A673 (cell line): Measurements from ENCODE around the gene SPATA32. TPM values are rescaled to one million over a fixed set of nuclear protein-coding genes. Genes with fewer than 3 reads are reported as not detected.

Source experiments
- BruUV-seq: library from RNA; stranded (reverse); fragments of 400-500 nt; replicated peaks from 2 replicates; lab custom pipeline; 2021; lab: Mats Ljungman, UMichigan
- CTCF ChIA-PET: fragments of 300-600 bp; sonication (Branson Sonifier 250); formaldehyde crosslinking; loops from one replicate; lab custom pipeline; 2022; ENCODE audit warnings: antibody characterized with exemption; lab: Charles Lee
- POLR2A ChIA-PET: fragments of 300-600 bp; sonication (Branson Sonifier 250); formaldehyde crosslinking; loops from one replicate; lab custom pipeline; 2022; ENCODE audit warnings: antibody characterized with exemption; ENCODE audit not compliant: low non-redundant PET; lab: Charles Lee
- DNase-seq: peaks from one replicate; pipeline ENCODE4 v3.0.0-alpha.2; 2015; ENCODE audit warnings: low spot score
- H3K27ac ChIP-seq: fragments of 200-600 bp; sonication (generic); 2 replicates; pipeline ENCODE4 v1.5.1; 2016; ENCODE audit warnings: mixed run types, low read depth, mild to moderate bottlenecking, mixed read lengths, antibody characterized with exemption, low read length; ENCODE audit not compliant: poor library complexity, severe bottlenecking
- H3K27me3 ChIP-seq: fragments of 200-600 bp; sonication (generic); replicated peaks from 2 replicates; pipeline ENCODE4 v1.6.1; 2017; ENCODE audit warnings: mixed run types, low read depth, mild to moderate bottlenecking, mixed read lengths, antibody characterized with exemption, low read length; ENCODE audit not compliant: insufficient read depth, poor library complexity
- H3K36me3 ChIP-seq: fragments of 200-600 bp; sonication (generic); 2 replicates; pipeline ENCODE4 v1.6.1; 2016; ENCODE audit warnings: mixed run types, mild to moderate bottlenecking, mixed read lengths, antibody characterized with exemption, low read length; ENCODE audit not compliant: insufficient read depth, poor library complexity, severe bottlenecking
- H3K4me1 ChIP-seq: fragments of 200-600 bp; sonication (generic); 2 replicates; pipeline ENCODE4 v1.6.1; 2017; ENCODE audit warnings: mixed run types, mild to moderate bottlenecking, mixed read lengths, antibody characterized with exemption, low read length; ENCODE audit not compliant: insufficient read depth, poor library complexity, severe bottlenecking
- H3K4me3 ChIP-seq: fragments of 200-600 bp; sonication (generic); 2 replicates; pipeline ENCODE4 v1.5.1; 2016; ENCODE audit warnings: low read depth, mixed run types, mild to moderate bottlenecking, mixed read lengths, low read length; ENCODE audit not compliant: poor library complexity, severe bottlenecking
- H3K9me3 ChIP-seq: fragments of 200-600 bp; sonication (generic); 2 replicates; pipeline ENCODE4 v1.6.1; 2016; ENCODE audit warnings: mixed run types, low read depth, mild to moderate bottlenecking, mixed read lengths, antibody characterized with exemption, low read length; ENCODE audit not compliant: poor library complexity, severe bottlenecking
- EZH2 ChIP-seq: fragments of 200-600 bp; sonication (generic); IDR thresholded peaks from 2 replicates; pipeline ENCODE4 v1.6.1; 2017; ENCODE audit warnings: borderline replicate concordance, low read depth, mild to moderate bottlenecking, mixed read lengths, antibody characterized with exemption, low read length; ENCODE audit not compliant: poor library complexity, severe bottlenecking
- intact Hi-C: fragments of 100-400 bp; cut with micrococcal nuclease; formaldehyde crosslinking; loops from one replicate; pipeline ENCODE4 v1.10.0; 2022; ENCODE audit not compliant: unreplicated experiment
- total RNA-seq: library from RNA; stranded (reverse); gene quantifications from 2 replicates; pipeline ENCODE4 v1.2.3, GENCODE V29; 2021
- TF ChIP-seq, protein P1 (sequence below): fragments of 300-800, 200-600 bp; sonication (generic); conservative IDR thresholded peaks from 2 replicates; pipeline ENCODE4 v1.5.1; 2017; ENCODE audit warnings: low read depth, mild to moderate bottlenecking, antibody characterized with exemption, low read length, moderate library complexity, mixed read lengths

The SPATA32 gene
- total RNA-seq, 1 experiment from 2014 or later = not detected

DNA sequence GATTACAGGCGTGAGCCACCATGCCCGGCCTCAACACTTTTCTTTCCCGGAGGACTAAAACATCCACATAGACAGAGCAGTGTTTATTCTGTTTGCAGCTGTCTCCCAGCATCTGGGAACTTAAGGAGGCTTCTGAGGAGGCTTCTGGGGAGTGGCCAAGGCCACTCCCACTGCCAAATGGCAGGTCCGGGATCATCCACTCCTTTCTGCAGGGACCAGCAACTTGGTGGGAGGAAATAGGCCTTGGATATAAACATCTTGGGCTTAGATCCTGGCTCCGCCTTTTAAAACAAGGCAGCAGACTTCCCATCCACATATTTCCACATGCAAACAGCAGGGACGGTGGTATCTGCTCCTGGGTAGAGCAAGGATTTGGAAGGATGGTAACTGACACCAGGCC is 14.1 kb upstream of the SPATA32 start:
- no peaks in the 10 kb centered on the region for H3K9me3 ChIP-seq
- ChIA-PET CTCF (no interaction called here), POLR2A (interaction anchor here (0.7 kb wide), 1 partner anchor 236 kb away, joined by 7 read pairs; no protein-coding TSS in a partner anchor)
- no peak overlapping the region for H3K4me3 ChIP-seq
- no peaks in the 10 kb centered on the region for H3K27me3 ChIP-seq
- no peaks in the 10 kb centered on the region for H3K36me3 ChIP-seq
- intact Hi-C loops = loop anchor here (5.0 kb wide), 1 partner anchor 111 kb away; no protein-coding TSS in a partner anchor
- no peak for DNase-seq
- BruUV-seq = no TSS peak
- peaks cover 4% of the 10 kb centered on the region for H3K4me1 ChIP-seq
- TF ChIP-seq, protein P1, sequence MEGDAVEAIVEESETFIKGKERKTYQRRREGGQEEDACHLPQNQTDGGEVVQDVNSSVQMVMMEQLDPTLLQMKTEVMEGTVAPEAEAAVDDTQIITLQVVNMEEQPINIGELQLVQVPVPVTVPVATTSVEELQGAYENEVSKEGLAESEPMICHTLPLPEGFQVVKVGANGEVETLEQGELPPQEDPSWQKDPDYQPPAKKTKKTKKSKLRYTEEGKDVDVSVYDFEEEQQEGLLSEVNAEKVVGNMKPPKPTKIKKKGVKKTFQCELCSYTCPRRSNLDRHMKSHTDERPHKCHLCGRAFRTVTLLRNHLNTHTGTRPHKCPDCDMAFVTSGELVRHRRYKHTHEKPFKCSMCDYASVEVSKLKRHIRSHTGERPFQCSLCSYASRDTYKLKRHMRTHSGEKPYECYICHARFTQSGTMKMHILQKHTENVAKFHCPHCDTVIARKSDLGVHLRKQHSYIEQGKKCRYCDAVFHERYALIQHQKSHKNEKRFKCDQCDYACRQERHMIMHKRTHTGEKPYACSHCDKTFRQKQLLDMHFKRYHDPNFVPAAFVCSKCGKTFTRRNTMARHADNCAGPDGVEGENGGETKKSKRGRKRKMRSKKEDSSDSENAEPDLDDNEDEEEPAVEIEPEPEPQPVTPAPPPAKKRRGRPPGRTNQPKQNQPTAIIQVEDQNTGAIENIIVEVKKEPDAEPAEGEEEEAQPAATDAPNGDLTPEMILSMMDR = no peak
- TF ChIP-seq EZH2 = no peak
- H3K27ac ChIP-seq = no peak overlapping the region

DNA sequence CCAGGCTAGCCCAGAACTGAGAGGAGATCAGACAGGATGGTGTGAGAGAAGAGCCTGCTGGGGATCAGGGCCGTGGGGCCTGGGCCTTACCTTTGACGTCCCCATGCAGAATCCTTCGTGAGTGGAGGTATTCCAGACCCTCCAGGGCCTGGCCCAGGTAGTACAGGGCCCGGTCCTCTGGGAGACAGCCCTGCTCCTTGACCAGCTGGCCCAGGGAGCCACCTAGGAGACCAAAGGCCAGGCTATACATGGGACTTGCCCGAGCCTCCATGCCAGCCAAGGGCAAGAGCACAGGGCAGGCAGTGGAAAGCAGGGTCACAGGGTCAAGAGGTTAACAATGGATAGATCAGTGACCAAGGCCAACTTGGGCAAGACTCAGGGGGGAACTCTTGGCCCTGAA is 12.1 kb upstream of the SPATA32 start:
- BruUV-seq = no TSS peak
- Histone ChIP-seq H3K36me3 (no peaks in the 10 kb centered on the region), H3K27ac (no peak overlapping the region), H3K9me3 (no peaks in the 10 kb centered on the region), H3K4me1 (peaks cover 4% of the 10 kb centered on the region), H3K27me3 (no peaks in the 10 kb centered on the region), H3K4me3 (no peak overlapping the region)
- no peak for TF ChIP-seq EZH2
- TF ChIP-seq, protein P1 = no peak
- no peak for DNase-seq
- POLR2A ChIA-PET = no interaction called here
- CTCF ChIA-PET = no interaction called here
- intact Hi-C loops = no loop called here

DNA sequence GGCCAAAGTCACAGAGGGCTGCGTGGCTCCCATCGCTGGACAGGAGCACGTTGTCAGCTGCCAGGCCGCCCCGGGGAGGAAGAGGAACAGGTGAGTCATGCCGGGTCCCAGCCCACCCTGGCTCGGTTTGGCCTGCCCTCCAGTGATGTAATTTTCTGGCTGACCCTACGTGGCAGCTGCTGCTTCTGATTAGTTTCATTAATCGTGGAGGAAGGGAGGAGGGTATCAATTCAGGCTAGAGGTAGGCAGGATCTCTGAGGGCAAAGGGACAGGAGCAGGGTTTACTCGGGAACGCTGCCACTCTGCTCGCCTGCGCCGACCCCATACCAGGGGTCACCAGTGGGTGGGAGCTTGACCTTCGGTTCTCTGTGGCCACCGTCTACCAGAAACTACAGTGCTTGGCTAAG is 11.7 kb upstream of the SPATA32 start:
- Histone ChIP-seq H3K27ac (no peak overlapping the region), H3K4me3 (no peak overlapping the region), H3K27me3 (no peaks in the 10 kb centered on the region), H3K36me3 (no peaks in the 10 kb centered on the region), H3K9me3 (no peaks in the 10 kb centered on the region), H3K4me1 (peaks cover 4% of the 10 kb centered on the region)
- DNase-seq = no peak
- ChIA-PET POLR2A (no interaction called here), CTCF (no interaction called here)
- TF ChIP-seq, protein P1 = no peak
- TF ChIP-seq EZH2 = no peak
- no TSS peak for BruUV-seq
- intact Hi-C loops = no loop called here
